HT-29 (cell line): ENCODE measurements around the gene SPP2. TPM values are rescaled to one million over a fixed set of nuclear protein-coding genes. Genes with fewer than 3 reads are reported as not detected.

ENCODE experiments used
- DNase-seq: peaks from one replicate; pipeline ENCODE4 v3.0.0-alpha.2; 2015; ENCODE audit warnings: low spot score
- total RNA-seq: library from RNA; depleted of rRNA; stranded (reverse); fragments of >200 nt; shearing (Covaris generic); gene quantifications from 2 replicates; pipeline ENCODE4 v1.2.3, GENCODE V29; 2014; rRNA removed

SPP2 gene, protein sequence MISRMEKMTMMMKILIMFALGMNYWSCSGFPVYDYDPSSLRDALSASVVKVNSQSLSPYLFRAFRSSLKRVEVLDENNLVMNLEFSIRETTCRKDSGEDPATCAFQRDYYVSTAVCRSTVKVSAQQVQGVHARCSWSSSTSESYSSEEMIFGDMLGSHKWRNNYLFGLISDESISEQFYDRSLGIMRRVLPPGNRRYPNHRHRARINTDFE
- not detected in 2 replicates for total RNA-seq

DNA sequence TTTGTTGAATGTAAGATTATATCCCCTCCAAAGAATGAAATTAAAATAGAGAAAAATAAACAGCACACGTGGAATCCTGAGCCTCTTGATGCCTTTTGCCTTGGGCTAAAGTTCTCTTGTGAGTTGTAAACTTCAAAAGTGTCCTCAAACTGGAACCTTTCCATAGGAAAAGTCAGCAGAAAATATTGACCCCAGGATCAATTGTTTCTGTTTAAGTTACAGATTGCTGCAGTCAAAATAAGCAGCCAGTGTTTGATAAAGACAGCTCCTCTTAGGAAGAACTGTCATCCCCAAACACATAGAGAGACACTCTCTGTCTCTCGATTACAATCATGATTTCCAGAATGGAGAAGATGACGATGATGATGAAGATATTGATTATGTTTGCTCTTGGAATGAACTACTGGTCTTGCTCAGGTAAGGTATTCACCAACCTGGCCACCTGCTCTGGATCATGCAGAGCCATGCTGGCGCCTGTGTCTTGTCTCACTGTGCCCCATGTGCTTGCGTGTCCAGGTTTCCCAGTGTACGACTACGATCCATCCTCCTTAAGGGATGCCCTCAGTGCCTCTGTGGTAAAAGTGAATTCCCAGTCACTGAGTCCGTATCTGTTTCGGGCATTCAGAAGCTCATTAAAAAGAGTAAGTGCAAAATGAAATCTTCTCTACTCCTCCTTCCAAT is at the start of gene SPP2:
SPP2 (plus strand) TSS at position 248 of the 681 bp plus-strand sequence; CDS start at position 333, 85 bp downstream.
- DNase-seq: no peak

DNA sequence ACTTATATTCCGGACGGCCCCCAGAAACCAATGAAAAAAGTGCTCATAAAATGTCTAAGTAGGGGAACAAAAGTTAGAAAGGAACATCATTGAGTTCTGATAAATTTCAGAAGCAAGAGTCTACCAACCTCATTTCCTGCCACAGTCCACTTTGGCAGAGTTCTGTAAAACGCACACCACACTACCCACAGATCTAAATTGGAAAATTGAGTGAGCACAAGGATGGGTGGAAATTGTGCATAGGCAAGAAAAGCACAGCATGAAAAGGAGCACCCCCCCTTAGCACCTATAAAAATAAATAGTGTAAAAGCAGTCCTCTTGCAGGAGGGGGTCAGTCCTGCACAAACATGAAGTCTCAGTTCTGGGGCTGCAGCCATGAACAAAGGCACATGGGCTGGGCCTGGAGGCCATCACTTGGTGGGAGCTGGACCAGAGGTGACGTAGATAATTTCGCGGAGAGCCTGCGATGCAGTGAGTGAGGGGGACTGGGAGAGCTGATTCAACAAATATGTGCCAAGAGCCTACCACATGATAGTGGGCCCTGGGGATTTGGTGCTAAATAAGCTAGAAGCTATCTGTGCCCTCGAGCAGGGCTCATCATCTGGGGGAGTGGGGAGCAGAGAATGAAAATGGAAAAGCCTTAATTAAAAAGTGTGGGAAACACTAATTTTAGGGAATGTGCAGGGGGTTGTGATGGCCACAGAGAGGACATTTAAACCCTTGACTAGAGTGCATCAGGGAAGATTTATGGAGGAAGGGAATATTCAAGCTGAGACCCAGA is 48.9 kb upstream of the SPP2 start:
- DNase-seq: no peak

DNA sequence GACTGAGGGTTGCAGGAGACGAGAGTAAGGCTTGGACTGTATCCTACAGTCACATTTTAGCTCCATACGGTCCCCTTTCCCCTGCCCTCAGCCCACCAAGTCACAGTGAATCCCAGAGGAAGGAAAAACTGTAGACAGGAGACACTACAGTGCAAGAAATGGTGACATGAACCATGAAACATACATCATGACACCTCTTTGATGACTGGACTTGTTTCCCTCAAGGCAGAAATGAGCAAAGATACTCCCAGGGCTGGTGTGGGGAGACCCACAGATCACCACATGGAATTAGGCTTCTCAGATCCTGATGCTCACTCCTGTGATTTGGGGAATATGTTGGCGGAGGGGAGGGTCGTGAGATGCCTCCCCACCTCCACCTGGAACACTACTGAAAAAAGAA is 48.2 kb upstream of the SPP2 start:
- no peak for DNase-seq

DNA sequence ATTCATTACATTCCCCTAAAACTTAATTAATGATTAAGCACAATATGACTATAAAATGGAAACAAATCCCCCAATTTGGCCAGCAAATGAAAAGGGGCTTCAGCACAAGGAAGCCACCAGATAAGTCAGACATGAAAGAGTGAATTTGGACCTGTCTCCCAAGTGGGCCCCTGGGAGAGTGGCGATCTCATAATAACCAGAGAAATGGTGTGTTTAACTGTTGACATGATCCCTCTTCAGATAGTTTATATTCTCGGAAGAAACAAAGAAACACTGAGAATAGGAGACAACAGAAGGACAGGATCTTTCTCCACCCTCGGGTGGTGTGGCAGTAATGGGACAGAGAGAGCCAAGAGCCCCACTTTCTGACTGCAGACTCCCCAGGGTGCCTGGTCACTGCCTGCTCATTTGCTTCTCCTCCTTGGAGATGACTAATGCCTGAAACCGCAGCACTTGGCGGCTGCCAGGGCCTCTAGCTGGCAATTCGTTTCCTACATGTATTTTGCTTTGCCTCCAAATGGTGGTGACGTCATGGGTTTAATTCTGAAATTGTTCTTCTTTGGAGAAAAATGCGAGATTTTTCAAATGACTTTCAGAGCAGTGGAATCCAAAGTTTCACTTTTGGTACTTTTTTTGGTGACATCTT is 46.4 kb upstream of the SPP2 start:
- DNase-seq: peak; percentile 30

DNA sequence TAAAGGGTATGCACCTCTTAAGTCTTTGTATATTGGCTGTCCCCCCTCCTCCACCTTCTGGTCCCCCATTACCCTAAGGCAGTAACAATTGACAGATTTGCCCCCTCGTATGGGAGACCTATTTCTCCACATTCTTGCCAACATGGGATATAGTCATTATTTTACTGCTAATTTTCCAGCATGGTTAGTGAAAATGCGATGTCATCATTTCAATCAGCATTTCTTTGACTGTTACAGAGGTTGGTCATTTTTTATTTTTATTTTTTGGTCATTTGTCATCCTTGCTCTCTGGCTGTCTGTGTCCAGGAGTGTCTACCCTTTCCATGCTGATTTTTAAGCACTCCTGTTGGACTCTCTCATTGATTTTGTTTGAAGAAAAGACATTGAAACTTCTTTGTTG is 45.4 kb upstream of the SPP2 start:
- no peak for DNase-seq

DNA sequence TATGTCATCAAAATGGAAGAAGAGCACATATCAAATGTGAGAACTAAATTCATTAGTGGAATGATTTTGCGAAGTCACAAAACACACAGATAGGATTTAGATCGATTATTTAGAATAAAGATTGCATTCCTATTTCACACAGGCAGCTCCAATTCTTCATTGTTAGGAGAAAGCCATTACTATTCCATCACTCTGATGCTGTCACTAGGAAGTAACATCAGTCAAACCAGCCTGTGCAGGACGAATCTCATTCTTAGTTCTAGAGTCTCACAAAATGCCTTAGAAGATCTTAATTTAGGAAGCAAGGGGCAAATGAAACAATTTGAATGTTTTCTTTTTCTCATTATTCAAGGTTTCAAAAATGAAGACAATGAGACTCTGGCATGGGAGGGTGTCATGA is 44.0 kb upstream of the SPP2 start:
- no peak for DNase-seq

DNA sequence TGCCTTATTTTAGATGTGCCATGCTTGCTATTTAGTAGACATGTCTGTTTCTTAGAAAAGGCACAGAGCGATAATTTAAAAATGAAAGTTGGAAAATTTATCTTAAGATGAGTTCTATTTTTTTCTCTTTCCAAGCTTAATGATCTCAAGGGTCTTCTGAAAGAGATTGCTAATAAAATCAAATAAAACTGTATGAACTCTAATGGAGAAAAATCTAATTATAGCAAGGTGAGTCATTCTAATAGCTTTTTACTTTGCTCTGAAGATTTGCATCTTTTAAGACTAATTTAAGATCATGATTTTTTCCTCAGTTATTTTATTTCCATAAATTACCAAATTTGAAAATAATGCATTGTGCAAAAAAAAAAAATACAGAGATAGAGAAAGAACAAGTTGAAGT is 36.1 kb upstream of the SPP2 start:
- DNase-seq: no peak

DNA sequence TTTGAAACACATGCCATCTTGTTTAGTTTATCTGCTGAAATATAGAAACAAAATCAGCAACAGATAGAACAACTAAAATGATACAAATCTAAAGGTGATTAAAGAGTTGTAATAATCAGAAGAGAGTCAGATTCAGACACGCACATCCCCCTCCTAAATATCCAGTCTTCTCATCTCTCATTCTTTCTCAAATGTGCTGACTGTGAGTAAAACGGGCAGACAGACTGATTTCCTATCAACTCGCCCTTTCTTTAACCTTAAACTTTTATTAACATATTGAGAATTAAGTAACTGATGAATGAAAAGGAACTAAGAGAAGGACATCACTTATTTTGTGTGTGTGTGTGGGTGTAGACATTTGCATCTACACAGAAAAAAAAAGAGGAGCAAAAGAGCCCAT is 34.6 kb upstream of the SPP2 start:
- no peak for DNase-seq

DNA sequence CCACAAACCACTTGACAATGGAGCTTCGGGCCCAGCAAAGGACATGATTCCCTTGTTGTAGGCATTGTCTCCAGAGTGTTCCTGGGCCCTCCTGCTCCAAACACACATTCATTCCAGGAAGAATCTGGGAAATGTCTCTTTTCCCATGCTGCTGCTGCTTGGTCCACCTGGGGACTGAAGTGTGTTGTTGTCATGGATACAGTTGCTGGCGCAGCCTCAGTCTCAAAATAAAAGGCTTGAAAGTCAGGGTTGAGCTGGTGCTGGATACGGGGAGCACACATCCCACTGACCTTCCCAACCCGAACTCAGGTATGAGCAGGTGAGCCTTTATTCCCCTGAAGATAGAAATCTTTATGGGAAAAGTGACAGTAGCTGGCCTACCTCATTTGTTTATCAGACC is 30.6 kb upstream of the SPP2 start:
- DNase-seq: no peak

DNA sequence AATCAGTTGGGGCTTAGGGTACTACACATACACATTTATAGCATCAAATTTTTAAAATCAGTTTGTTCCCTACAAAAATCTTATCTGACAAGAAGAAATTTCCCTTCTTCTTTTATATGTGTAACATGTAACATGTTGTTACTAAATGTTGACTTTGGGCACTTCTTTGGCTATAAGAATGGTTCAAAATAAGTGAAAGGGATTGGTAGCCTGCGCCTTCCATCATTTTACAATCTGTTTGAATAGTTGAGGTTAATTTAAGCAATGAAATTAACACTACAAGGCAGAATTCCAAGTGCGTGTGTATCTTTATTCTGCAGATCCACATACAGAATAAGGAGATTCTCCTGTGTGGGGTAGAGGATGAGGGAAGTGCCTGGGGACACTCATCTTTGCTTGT is 30.2 kb upstream of the SPP2 start:
- DNase-seq: no peak

DNA sequence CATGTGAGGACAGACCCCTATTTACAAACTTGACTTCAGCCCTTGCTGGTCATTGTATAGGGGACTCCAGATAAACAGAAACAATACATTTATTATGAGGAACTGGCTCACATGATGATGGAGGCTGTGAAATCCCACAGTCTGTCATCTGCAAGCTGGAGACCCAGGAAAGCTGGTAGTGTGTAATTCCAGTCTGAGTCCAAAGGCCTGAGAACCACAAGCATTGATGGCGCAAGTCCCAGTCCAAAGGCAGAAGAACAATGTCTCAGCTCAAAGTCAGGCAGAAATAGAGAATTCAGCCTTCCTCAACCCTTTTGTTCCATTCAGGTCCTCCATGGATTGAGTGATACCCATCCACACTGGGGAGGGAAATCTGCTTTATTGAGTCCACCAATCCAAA is 28.1 kb upstream of the SPP2 start:
- no peak for DNase-seq

DNA sequence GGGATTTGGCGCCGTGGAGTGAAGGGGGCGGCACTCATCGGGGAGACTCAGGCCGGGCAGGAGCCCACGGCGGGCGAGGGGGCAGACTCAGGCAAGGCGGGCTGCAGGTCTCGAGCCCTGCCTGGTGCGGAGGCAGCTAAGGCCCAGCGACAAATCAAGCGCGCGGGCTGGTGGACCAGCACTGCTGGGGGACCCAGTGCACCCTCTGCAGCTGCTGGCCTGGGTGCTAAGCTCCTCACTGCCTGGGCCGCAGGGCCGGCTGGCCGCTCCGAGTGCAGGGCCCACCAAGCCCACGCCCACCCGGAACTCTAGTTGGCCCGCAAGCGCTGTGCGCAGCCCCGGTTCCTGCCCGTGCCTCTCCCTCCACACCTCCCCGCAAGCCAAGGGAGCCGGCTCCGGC is 26.2 kb upstream of the SPP2 start:
- DNase-seq: no peak

DNA sequence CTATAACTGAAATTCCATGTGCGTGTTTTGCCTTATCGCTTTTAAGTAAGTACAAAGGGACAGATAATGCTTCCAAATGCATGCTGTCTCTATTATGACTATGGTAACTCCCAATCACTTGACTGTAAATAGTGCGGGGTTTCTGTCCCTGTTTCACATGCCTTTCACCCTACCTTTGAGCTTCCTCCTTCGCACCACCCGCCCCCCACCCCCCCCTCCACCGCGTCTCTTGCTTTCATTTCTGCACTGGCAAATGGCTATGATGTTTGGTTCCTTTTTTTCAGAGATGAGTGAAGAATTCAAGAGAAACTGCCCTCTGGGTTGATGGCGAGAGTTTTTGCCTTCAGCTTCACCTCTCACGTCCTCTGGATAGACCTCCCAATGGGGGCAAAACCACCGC is 25.0 kb upstream of the SPP2 start:
- DNase-seq: no peak

DNA sequence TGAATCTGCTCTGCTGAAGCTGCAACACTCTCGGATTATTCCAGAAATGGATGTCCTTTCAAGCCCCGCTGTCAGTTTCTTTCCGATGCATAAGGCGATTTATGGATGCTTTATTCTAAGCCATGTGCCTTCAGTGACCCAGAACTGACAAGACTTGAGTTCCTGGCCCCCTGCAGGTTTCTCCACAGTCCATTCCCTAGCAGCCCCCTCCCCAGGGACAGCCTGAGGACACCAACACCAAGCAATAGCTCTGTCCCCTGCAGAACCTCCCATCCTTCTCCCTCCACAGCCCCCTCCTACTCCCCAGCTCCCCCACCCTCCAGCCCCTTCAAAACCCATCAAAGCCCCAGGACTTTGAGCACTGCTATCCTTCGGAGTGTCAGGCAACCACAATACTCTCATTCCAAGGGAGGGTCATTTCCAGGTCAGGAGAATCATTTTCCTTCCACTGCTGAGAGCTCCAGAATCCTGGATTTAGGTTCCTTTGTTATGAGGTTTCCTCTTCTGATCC is 24.6 kb upstream of the SPP2 start:
- DNase-seq: no peak

DNA sequence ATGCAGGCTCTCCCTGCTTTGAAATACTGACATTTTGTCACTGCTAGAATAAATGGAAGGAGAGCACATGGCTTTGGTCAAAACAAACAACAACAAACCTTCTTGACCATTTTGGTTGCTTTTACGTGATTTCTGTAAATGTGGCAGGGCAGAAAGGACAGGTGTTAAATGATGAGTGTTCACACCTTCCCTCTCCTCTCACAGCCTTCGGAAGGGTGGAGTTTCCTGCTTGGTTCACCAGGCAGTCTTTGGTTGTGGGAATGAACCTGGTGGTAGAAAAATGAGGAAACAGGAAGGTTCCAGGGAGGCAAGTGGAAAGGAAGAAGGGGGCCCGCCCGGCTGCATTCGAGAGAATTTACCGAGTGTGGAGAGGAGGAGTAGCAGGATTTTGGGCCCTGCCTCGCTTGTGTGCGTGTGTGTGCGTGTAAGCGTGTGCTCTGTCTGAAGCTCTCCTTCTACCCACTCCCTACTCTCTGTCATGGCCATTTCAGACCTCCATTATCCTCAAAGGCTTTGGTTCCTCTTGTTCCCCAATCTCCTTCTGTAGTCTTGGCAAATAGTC is 23.7 kb upstream of the SPP2 start:
- DNase-seq: no peak

DNA sequence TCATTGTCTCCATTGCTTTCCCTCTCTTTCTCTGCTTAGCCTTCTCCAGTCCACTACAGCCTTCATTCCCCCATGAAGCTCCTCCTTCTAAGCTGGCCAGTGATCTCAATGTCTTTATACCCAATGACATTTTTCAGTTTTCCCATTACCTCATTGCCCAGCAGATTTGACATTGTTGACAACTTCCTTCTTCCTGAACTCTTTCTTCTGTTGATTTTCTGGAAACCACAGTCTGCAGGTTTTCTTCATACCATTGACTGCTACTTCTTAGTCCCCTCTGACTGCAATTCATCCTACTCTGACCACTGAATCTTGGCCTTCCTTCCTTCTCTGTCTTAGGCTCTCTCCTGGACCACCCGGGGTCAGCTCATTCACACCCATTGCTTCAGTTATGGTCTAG is 22.9 kb upstream of the SPP2 start:
- DNase-seq: no peak

DNA sequence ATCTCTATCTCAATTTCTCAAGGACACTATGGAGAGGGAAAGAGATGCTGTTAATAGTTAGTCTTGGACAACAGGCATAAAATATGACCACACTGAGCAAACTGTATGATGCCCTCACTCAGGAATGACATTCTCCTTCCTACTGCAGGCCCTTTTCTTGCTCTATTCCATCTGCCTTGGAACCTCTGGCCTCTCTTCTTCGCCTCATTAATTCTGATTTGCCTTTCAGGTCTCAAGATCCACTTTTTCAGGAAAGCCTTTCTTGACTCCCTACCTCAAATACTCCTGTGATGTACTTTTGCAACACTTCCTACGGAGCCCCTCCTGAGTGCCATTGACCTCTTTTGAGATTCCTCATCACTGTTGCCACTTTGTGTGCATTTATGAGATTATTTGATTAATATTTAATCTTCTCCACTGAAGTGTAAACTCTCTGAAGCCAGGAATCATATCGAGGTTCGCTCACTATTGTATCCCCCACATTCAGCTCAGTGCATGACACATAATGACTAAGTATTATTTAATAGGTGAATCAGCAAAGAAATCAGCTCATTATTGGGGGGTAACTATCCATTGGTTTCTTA is 21.3 kb upstream of the SPP2 start:
- no peak for DNase-seq

DNA sequence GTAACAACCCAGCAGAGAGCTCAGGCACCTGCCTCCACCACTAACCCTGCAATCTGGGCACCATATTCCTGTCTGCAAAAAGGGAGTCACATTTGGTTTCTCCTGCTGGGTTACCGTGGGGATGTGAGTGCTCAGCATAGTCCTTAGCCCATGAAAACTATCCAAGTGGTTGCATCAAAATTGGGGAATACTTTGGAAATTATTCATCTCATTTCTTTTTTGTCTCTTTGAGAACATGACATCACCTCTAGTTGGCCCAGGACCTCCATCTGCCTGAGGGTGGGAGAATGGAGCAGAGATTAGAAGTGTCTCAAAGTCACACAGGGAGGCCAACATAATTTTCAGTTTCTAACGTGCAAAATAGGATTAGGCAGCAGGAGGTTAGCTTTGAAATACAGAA is 19.3 kb upstream of the SPP2 start:
- DNase-seq: no peak

DNA sequence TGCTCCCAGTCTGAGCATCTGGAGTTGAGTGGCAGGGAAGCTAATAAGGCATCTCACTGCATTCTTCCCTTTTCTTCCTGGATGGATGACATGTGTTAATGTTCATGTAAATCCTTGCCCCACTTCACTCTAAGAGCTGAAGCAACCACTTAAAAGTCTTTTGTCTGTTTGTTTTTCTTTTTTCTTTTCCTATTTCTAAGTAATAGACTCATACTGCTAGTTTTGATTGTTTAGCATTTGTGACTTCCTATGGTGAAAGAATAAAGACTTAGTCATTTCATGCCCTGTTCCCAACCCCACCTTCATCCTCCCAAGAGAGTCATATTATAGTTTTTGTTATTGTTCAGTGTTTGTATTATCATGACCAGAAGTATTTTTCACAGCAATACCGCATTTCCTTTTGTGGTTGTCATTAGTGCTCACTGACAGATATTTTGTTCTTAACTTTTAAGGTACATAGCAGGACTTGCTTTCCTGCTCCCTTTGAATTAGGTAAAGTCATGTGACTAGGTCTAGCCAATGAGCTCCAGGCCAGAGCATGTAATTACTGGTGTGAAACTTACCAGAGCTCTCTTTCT is 18.1 kb upstream of the SPP2 start:
- DNase-seq: no peak

DNA sequence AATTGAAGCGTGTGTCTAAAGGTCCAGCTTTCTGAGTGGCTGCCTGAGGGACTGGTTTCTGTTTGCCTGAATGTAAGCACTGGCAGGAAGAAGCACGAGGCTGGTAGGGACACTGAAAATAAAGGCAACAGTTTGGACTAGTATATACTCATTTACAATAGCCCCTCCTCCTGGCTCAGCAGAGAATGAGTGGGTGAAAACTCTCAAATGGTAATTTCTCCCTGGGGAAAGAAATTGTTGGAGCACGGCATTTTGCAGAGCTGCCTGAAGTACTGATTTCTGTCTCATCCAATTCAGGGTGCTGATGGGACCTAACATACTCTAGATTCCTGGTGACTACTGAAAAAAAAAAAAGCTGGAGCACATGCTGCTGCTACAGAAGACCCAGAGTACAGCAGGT is 17.3 kb upstream of the SPP2 start:
- no peak for DNase-seq

DNA sequence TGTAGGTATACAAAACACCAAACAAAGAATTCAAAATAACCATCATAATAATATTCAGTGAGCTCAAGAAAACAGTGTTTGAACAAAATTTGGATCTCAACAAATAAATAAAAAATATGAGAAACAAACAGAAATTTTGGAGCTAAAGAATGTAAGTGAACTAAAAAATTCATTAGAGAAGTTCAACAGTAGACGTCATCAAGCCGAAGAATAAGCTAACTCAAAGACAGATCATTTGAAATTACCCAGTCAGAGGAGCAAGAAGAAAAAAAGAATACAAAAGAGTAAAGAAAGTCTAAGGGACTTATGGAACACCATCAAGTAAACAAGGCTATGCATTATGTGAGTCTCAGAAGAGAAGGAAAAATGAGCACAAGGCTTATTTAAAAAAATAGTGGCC is 16.6 kb upstream of the SPP2 start:
- no peak for DNase-seq
